Mesendoderm (in vitro differentiated cells): ENCODE measurements around the gene CAST.

Experiments
- DNase-seq: peaks from one replicate; pipeline ENCODE4 v3.0.0; 2013
- H2AK5ac ChIP-seq: 2 replicates; pipeline ENCODE4 v1.6.1; 2013; ENCODE audit warnings: low read length, inconsistent platforms
- H2BK120ac ChIP-seq: 2 replicates; pipeline ENCODE4 v1.6.1; 2013; ENCODE audit warnings: low read depth, mild to moderate bottlenecking, low read length, moderate library complexity, mixed read lengths
- H2BK15ac ChIP-seq: replicated peaks from 2 replicates; pipeline ENCODE4 v1.6.1; 2013; ENCODE audit warnings: low read depth, mild to moderate bottlenecking, moderate library complexity
- H2BK5ac ChIP-seq: 2 replicates; pipeline ENCODE4 v1.6.1; 2013; ENCODE audit warnings: low read length, inconsistent platforms
- H3K18ac ChIP-seq: 2 replicates; pipeline ENCODE4 v1.6.1; 2013; ENCODE audit warnings: mild to moderate bottlenecking, low read length, mixed read lengths
- H3K23ac ChIP-seq: one replicate; pipeline ENCODE4 v1.6.1; 2013; ENCODE audit warnings: low read length
- H3K27ac ChIP-seq: 2 replicates; pipeline ENCODE4 v1.5.1; 2013; ENCODE audit warnings: low read depth, mild to moderate bottlenecking, inconsistent platforms, low read length, moderate library complexity
- H3K27me3 ChIP-seq: 2 replicates; pipeline ENCODE4 v1.6.1; 2013; ENCODE audit warnings: low read length, control low read depth, mild to moderate bottlenecking, inconsistent platforms; ENCODE audit not compliant: insufficient read depth, poor library complexity
- H3K36me3 ChIP-seq: 2 replicates; pipeline ENCODE4 v1.6.1; 2013; ENCODE audit warnings: low read length, inconsistent platforms; ENCODE audit not compliant: control insufficient read depth, insufficient read depth
- H3K4ac ChIP-seq: one replicate; pipeline ENCODE4 v1.6.1; 2013; ENCODE audit warnings: low read depth, mild to moderate bottlenecking, low read length, moderate library complexity
- H3K4me1 ChIP-seq: 2 replicates; pipeline ENCODE4 v1.6.1; 2013; ENCODE audit warnings: low read depth, low read length, inconsistent platforms; ENCODE audit not compliant: control insufficient read depth
- H3K4me2 ChIP-seq: 2 replicates; pipeline ENCODE4 v1.6.1; 2013; ENCODE audit warnings: low read length
- H3K4me3 ChIP-seq: 2 replicates; pipeline ENCODE4 v1.5.1; 2013; ENCODE audit warnings: mild to moderate bottlenecking, low read length
- H3K56ac ChIP-seq: one replicate; pipeline ENCODE4 v1.6.1; 2013; ENCODE audit warnings: low read length
- H3K79me1 ChIP-seq: 2 replicates; pipeline ENCODE4 v1.6.1; 2013; ENCODE audit warnings: low read length, inconsistent platforms
- H3K79me2 ChIP-seq: 2 replicates; pipeline ENCODE4 v1.6.1; 2013; ENCODE audit warnings: mild to moderate bottlenecking, low read length; ENCODE audit not compliant: control insufficient read depth, insufficient read depth
- H3K9ac ChIP-seq: 2 replicates; pipeline ENCODE4 v1.6.1; 2013; ENCODE audit warnings: low read length, inconsistent platforms
- H4K5ac ChIP-seq: one replicate; pipeline ENCODE4 v1.6.1; 2013; ENCODE audit warnings: low read length
- H4K8ac ChIP-seq: one replicate; pipeline ENCODE4 v1.6.1; 2013; ENCODE audit warnings: low read depth, mild to moderate bottlenecking, control low read depth, low read length, moderate library complexity
- WGBS: extraction: QIAGEN DNeasy Blood & Tissue Kit; methylation state at CpG from one replicate; pipeline ENCODE4 v1.1.7; 2013; ENCODE audit warnings: low lambda C conversion rate, missing lambda C conversion rate; ENCODE audit not compliant: insufficient coverage; ENCODE audit errors: extremely low coverage; 5-methylcytosine and 5-hydroxymethylcytosine counted together

CAST gene

DNA sequence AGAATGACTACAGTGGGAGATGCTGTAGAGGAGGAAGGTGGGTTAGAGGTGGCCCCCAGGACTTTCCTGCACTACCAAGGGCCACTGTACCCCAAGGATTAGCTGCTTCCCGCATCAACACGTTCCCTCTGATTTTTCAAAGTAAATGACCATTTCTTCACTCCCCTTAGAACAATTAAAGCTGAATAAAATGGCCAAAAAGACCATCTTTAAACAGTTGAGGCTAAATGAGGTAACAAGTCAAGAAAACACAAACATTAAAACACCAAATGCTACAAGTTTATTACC, 146.3 kb downstream of the CAST start:
- no peak for DNase-seq
- peak overlapping the region; percentile 35 for H3K9ac ChIP-seq
- H2BK120ac ChIP-seq = no peak overlapping the region
- no peak overlapping the region for H3K27ac ChIP-seq
- H3K18ac ChIP-seq = no peak overlapping the region
- no peak overlapping the region for H3K4ac ChIP-seq
- H3K36me3 ChIP-seq = no peaks in the 10 kb centered on the region
- peak overlapping the region; percentile 16 for H3K4me2 ChIP-seq
- no peaks in the 10 kb centered on the region for H3K27me3 ChIP-seq
- H3K56ac ChIP-seq = peak overlapping the region; percentile 66
- H3K4me1 ChIP-seq = peaks cover 1% of the 10 kb centered on the region
- no peak overlapping the region for H4K8ac ChIP-seq
- no CpG with 5 or more reads among the region's 2 CpGs for WGBS
- H3K4me3 ChIP-seq = no peak overlapping the region
- H3K79me1 ChIP-seq = no peaks in the 10 kb centered on the region
- H2BK5ac ChIP-seq = no peak overlapping the region
- no peak overlapping the region for H2BK15ac ChIP-seq
- no peak overlapping the region for H4K5ac ChIP-seq
- no peaks in the 10 kb centered on the region for H3K79me2 ChIP-seq
- no peak overlapping the region for H3K23ac ChIP-seq
- H2AK5ac ChIP-seq = no peak overlapping the region

GRCh38 chr5:96808868-96809558, 146.8 kb downstream of the CAST start:
- H3K27ac ChIP-seq = no peak overlapping the region
- peaks cover 1% of the 10 kb centered on the region for H3K4me1 ChIP-seq
- DNase-seq = no peak
- H2BK5ac ChIP-seq = no peak overlapping the region
- H3K4me3 ChIP-seq = no peak overlapping the region
- no peak overlapping the region for H2AK5ac ChIP-seq
- WGBS = no CpG with 5 or more reads among the region's 8 CpGs
- no peak overlapping the region for H3K4me2 ChIP-seq
- H2BK15ac ChIP-seq = peak overlapping the region; percentile 93
- H2BK120ac ChIP-seq = no peak overlapping the region
- no peaks in the 10 kb centered on the region for H3K79me2 ChIP-seq
- no peak overlapping the region for H3K4ac ChIP-seq
- H3K18ac ChIP-seq = no peak overlapping the region
- no peak overlapping the region for H3K23ac ChIP-seq
- H4K8ac ChIP-seq = no peak overlapping the region
- no peak overlapping the region for H3K9ac ChIP-seq
- no peak overlapping the region for H4K5ac ChIP-seq
- no peaks in the 10 kb centered on the region for H3K27me3 ChIP-seq
- H3K79me1 ChIP-seq = no peaks in the 10 kb centered on the region
- H3K36me3 ChIP-seq = no peaks in the 10 kb centered on the region
- H3K56ac ChIP-seq = no peak overlapping the region

- Histone ChIP-seq H3K4me1 (peaks cover 1% of the 10 kb centered on the region), H4K5ac (no peak overlapping the region), H2AK5ac (no peak overlapping the region), H2BK120ac (no peak overlapping the region), H3K4me2 (no peak overlapping the region), H2BK15ac (no peak overlapping the region), H3K27me3 (no peaks in the 10 kb centered on the region), H2BK5ac (no peak overlapping the region), H3K9ac (no peak overlapping the region), H3K56ac (no peak overlapping the region), H3K79me2 (no peaks in the 10 kb centered on the region), H3K27ac (no peak overlapping the region), H3K23ac (no peak overlapping the region), H3K79me1 (no peaks in the 10 kb centered on the region), H4K8ac (no peak overlapping the region), H3K18ac (no peak overlapping the region), H3K4ac (no peak overlapping the region), H3K36me3 (no peaks in the 10 kb centered on the region), H3K4me3 (no peak overlapping the region)
- no peak for DNase-seq
- no CpG with 5 or more reads among the region's 9 CpGs for WGBS
Observed at GRCh38 chr5:96809921-96810320, 147.7 kb downstream of the CAST start.

GRCh38 chr5:96812851-96813250, 150.7 kb downstream of the CAST start:
- H3K18ac ChIP-seq = no peak overlapping the region
- no peak overlapping the region for H2BK120ac ChIP-seq
- H3K4me3 ChIP-seq = no peak overlapping the region
- H3K27me3 ChIP-seq = no peaks in the 10 kb centered on the region
- no peaks in the 10 kb centered on the region for H3K79me1 ChIP-seq
- no peaks in the 10 kb centered on the region for H3K36me3 ChIP-seq
- H4K5ac ChIP-seq = no peak overlapping the region
- H3K9ac ChIP-seq = no peak overlapping the region
- no peak overlapping the region for H3K4ac ChIP-seq
- H3K4me1 ChIP-seq = no peaks in the 10 kb centered on the region
- no peak overlapping the region for H3K4me2 ChIP-seq
- no peak overlapping the region for H3K23ac ChIP-seq
- H3K56ac ChIP-seq = no peak overlapping the region
- H2BK15ac ChIP-seq = no peak overlapping the region
- H3K79me2 ChIP-seq = no peaks in the 10 kb centered on the region
- H2BK5ac ChIP-seq = no peak overlapping the region
- no peak overlapping the region for H4K8ac ChIP-seq
- no peak overlapping the region for H3K27ac ChIP-seq
- no peak overlapping the region for H2AK5ac ChIP-seq
- peak; percentile 68 for DNase-seq

DNA sequence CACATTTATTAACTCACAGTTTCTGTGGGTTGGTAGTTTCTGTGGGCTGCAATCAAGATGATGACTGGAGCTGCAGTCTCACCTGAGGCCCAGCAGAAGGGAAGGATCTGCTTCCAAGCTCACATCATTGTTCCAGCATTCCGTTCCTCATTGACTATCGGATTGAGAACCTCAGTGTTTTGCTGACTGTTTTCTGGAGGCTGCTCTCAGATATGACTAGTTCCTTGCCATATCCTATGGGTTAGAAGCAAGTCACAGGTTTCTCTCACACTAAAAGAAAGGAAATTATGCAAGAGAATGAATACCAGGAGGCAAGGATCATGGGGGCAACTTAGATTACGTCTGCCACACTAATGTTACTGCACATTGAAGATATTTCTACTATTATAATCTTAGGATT, 151.9 kb downstream of the CAST start:
- Histone ChIP-seq H2BK5ac (no peak overlapping the region), H3K4me1 (no peaks in the 10 kb centered on the region), H3K36me3 (no peaks in the 10 kb centered on the region), H3K79me1 (no peaks in the 10 kb centered on the region), H3K79me2 (no peaks in the 10 kb centered on the region), H3K27me3 (no peaks in the 10 kb centered on the region), H4K8ac (no peak overlapping the region), H2AK5ac (no peak overlapping the region), H3K4me3 (no peak overlapping the region), H4K5ac (no peak overlapping the region), H3K56ac (no peak overlapping the region), H3K27ac (no peak overlapping the region), H2BK15ac (no peak overlapping the region), H2BK120ac (no peak overlapping the region), H3K18ac (no peak overlapping the region), H3K4ac (no peak overlapping the region), H3K4me2 (no peak overlapping the region), H3K9ac (no peak overlapping the region), H3K23ac (no peak overlapping the region)
- DNase-seq = no peak
- no CpG with 5 or more reads among the region's 3 CpGs for WGBS

- H3K4ac ChIP-seq = no peak overlapping the region
- no peaks in the 10 kb centered on the region for H3K79me1 ChIP-seq
- no peak overlapping the region for H3K18ac ChIP-seq
- H2BK120ac ChIP-seq = no peak overlapping the region
- no peak overlapping the region for H4K8ac ChIP-seq
- H3K4me3 ChIP-seq = no peak overlapping the region
- WGBS = no CpG with 5 or more reads among the region's 6 CpGs
- H2BK5ac ChIP-seq = no peak overlapping the region
- no peaks in the 10 kb centered on the region for H3K27me3 ChIP-seq
- no peak overlapping the region for H3K4me2 ChIP-seq
- H3K79me2 ChIP-seq = no peaks in the 10 kb centered on the region
- H3K36me3 ChIP-seq = no peaks in the 10 kb centered on the region
- no peak overlapping the region for H2AK5ac ChIP-seq
- no peak overlapping the region for H2BK15ac ChIP-seq
- H3K9ac ChIP-seq = no peak overlapping the region
- H4K5ac ChIP-seq = no peak overlapping the region
- H3K56ac ChIP-seq = no peak overlapping the region
- no peak overlapping the region for H3K23ac ChIP-seq
- H3K4me1 ChIP-seq = peaks cover 4% of the 10 kb centered on the region
- H3K27ac ChIP-seq = no peak overlapping the region
- no peak for DNase-seq
Observed at GRCh38 chr5:96816411-96816939, 154.3 kb downstream of the CAST start.
